NCI-H1092 treated with DMSO at 0.1 percent for 48 hours (cell line): Measurements from ENCODE around the gene PMF1.
"Not testable (repeated sequence)": the region's sequence is repeated elsewhere in the genome, so short reads cannot be mapped to it uniquely, and the experiment has no call there.

Source experiments
- DNase-seq: peaks from one replicate; lab custom pipeline; 2025; lab: John Stamatoyannopoulos, UW

PMF1 gene

DNA sequence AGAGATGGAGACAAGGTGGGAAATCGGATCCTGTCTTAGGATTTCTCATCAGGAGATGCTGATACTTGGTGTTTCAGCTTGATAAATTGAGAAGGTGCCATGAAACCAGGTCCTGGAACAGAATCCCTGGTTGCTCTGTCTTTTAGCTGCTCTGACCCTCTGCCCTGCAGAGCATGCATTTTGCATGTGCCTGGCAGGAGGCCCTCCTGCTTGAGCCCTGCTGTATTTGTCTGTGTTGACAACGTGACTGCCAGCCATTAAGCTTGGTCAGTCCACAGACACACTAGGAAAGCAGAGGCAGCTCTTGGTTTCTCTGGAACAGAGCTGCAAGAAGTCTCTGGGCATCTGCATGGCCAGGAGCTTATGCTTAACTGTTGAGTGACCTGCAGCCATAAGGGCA lies 16.4 kb upstream of the PMF1 start:
- no peak for DNase-seq

DNA sequence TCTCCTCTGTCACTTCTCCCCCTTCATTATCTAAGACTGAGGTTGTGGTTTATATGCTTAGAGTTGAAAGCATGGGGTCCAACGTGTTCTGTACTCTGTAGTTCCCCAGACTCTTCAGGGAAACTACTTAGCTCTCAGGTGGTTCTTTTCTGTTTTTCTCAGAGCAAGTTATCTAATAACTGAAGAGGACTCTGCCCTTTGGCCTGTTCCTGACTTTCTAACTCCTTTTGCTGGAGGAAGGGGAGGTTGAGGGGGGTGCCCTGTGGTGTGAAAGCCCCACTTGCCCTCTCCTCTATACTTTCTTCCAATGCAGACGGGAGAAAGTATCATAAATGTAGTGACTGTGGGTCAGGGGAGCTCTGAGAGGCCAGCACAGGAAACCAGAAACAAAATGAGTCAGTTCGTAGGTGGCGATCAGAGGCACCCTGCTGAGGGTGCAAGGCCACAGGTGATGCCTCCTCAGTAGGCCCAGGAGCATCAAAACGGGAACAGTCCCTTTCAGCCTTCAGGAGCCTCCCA lies 13.9 kb upstream of the PMF1 start:
- DNase-seq: no peak

DNA sequence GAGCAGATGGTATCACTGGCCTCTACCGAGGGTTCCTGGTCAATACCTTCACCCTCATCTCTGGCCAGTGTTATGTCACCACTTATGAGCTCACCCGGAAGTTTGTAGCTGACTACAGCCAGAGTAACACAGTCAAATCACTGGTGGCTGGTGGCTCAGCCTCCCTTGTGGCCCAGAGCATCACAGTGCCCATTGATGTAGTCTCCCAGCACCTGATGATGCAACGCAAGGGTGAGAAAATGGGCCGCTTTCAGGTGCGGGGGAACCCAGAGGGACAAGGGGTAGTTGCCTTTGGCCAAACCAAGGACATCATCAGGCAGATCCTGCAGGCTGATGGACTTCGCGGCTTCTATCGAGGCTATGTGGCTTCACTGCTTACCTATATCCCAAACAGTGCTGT lies 12.8 kb upstream of the PMF1 start:
- no peak for DNase-seq

DNA sequence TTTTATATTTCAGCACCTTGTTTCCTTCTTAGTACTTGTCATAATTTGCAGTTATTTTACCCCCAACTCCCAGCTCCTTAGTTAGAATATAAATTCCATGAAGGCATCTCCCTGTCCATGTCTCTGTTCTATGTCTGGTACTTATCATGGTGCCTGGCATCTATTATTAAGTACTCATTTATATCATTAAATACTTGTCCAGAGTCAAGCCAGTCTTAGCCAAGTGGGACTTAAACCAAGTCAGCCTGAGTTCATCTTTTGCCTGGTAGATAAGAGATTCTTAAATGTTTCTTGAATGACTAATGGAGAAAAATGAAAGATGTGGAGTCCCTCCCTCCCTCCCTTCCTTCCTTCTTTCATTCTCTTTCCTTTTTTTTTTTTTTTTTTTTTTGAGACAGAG lies 9.5 kb upstream of the PMF1 start:
- DNase-seq: no peak

GRCh38 chr1:156204686-156205085 lies 8.1 kb upstream of the PMF1 start:
- DNase-seq: no peak

DNA sequence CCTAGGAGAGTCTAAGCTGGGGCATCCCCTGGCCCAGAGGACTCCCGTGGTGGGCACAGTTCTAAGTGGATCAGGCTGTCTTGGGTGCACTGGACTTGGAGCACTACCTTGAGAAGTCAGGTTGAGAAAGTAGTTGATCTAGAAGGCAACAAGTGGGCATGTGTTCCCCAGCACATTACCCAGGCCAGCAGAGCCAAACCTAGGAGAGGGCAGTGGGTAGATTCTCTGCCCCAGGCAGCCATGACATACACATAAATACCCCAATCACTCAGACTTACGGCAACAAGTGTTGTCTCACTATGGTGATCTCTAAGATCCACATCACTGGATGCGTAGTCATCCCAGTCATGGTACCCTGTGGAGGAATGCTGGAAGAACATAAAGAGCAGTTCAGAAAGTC lies 1.6 kb upstream of the PMF1 start:
- DNase-seq: no peak

DNA sequence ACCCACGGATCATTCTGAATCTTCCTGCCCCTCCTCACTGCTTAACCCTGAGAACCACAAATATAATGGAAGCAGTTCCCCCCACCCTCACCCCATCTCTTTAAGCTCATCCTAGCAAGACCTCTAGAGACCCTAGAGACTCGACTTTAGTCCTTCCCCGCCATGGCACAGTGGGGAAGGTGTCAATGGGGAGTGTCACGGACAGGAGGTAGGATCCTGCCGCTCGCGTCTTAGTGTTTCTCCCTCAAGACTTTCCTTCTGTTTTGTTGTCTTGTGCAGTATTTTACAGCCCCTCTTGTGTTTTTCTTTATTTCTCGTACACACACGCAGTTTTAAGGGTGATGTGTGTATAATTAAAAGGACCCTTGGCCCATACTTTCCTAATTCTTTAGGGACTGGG lies 677 bp upstream of the PMF1 start:
- no peak for DNase-seq

- DNase-seq: no peak
These were observed 798 bp downstream of the PMF1 start for GRCh38 chr1:156213644-156213966.

- DNase-seq: no peak
These were observed 1.4 kb downstream of the PMF1 start for GRCh38 chr1:156214024-156214748.

- not testable (repeated sequence) for DNase-seq
These were observed 3.7 kb downstream of the PMF1 start for GRCh38 chr1:156216361-156217086.

DNA sequence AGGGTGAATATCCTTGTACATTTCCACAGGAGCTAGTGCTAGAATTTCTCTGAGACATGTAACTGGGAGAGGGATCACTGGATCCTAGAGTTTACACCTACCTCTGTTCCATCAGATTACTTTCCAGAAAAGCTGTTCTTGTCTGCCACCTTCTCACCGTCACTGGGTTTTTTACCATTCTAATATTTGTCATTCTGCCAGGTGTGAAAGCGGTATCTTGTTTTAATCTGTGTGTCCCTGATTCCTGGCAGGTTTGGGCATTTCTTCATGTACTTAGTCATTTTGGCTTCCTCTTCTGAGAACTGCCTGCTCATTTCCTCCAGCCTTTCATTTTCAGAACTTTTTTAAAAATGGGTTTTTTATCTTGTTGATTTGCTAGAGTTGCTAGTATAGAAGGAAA lies 5.1 kb downstream of the PMF1 start:
- no peak for DNase-seq

GRCh38 chr1:156220226-156220625 lies 7.4 kb downstream of the PMF1 start:
- no peak for DNase-seq

GRCh38 chr1:156221986-156222692 lies 9.3 kb downstream of the PMF1 start:
- no peak for DNase-seq

DNA sequence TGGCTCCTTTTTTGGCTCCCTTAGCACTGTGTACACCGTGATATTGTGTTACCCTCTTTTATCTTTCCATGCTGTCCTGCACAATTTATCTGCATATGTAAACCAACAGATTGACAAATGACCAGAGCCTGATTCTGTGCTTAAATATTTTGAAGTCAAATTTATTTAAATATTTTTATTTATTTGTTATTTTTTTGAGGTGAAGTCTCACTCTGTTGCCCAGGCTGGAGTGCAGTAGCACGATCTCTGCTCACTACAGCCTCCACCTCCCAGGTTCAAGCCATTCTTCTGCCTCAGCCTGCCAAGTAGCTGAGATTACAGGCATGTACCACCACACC lies 12.8 kb downstream of the PMF1 start:
- no peak for DNase-seq

DNA sequence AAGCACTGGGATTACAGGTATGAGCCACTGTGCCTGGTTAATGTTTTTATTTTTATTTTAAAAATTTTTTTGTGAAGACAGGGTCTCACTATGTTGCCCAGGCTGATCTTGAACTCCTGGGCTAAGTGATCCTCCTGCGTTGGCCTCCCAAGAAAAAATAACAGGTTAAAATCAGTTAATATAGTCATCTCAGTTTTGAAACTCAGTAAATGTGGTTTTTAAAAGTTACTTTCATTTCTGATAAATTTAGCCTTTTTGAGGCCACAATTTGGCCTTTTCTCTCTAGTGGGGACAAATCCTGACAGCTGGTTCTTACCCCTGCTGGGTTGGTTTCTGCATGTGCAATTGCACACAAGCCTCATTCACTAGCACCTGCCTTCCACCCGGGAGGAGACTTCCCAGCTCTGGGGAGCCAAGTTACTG lies 13.3 kb downstream of the PMF1 start:
- no peak for DNase-seq

DNA sequence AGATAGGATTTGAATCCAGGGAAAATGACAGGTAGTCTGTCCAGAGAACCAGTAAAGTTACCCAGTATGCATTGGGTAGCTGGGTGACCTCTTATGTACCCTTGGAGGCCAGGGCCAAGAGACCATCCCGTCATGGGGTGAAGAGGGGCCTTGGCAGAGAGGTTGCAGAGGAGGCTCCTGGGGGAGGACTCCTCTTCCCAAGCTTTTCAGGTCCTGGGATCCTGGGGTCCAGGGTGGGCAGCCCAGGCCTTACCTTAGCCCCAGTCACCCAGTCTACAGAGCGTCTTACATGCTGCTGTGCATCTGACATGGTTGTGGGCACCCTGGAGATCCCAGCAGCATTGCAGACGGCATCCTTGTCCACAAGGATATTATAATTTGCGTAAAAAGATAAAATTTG lies 14.0 kb downstream of the PMF1 start:
- no peak for DNase-seq

GRCh38 chr1:156228501-156228900 lies 15.7 kb downstream of the PMF1 start:
- no peak for DNase-seq

- DNase-seq: no peak
These were observed 17.1 kb downstream of the PMF1 start for GRCh38 chr1:156229809-156230472.

GRCh38 chr1:156230473-156230837 lies 17.6 kb downstream of the PMF1 start:
- no peak for DNase-seq

DNA sequence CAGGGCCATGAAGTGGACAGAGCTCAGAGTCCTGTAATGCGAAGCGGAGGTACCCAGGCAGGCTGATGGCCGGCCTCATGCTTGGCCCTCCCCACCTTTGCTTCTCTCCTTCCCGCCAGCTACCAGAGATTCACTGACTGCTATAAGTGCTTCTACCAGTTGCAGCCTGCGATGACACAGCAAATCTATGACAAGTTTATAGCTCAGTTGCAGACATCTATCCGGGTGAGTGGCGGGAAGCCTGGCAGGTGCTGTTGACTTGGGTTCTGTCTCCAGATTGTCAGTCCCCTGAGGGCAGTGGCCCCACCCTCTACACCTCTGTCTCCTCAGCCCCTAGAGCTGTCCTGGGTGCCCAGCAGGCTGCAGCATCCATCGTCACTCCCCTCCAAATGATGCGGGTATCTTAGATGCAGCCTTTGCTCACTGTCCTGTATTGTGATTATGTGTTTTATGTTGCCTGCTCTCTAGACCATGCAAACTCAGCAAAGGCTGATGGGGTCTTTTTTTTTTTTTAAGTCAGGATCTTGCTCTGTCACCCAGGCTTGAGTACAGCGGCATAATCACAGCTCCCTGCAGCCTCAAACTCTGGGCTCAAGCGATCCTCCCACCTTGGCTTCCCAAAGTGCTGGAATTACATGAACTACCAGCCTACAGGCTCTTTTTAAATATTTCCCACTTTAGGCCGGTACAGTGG lies 19.5 kb downstream of the PMF1 start:
- DNase-seq: no peak

GRCh38 chr1:156233426-156234127 lies 20.8 kb downstream of the PMF1 start:
- no peak for DNase-seq
